ENCODE measurements around the gene HIP1.
A peak's percentile ranks its signal among the peaks of the same experiment; 100 is the strongest.
"Not testable (repeated sequence)": the region's sequence is repeated elsewhere in the genome, so short reads cannot be mapped to it uniquely, and the experiment has no call there.

Gene HIP1

DNA sequence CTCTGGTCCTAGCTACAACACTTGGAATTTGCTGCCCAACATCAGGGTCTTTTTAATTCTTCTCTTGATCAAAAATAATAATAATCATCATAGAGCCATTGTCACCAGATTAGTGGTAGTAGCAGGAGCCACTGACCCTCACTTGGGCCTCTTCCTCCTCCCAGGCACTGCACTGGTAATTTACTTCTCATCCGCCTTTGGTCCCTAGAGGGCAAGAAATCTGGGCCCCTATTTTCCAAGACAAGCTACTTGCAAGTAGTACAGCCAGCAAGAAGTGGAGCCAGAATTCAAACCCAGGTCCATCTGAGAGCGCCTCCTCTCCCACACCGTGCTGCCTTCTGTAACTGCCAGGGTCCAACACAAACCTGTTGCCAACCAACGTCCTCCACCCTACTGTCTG lies 125.4 kb downstream of the HIP1 start:
- no peaks in the 10 kb centered on the region for H3K9me3 Mint-ChIP-seq
- no peaks in the 10 kb centered on the region for H3K36me3 Mint-ChIP-seq (ENCODE audit: insufficient read depth)
- DNase-seq: no peak
- H3K4me1 Mint-ChIP-seq (ENCODE audit: low read depth in 2 of 2): peaks cover 18 to 19% of the 10 kb centered on the region in 2 donors
- no peak for ATAC-seq (replicated peaks)
- H3K27me3 Mint-ChIP-seq: no peaks in the 10 kb centered on the region
- no peak overlapping the region for H3K4me3 Mint-ChIP-seq
- peak overlapping the region; percentile 38 to 70 for H3K27ac Mint-ChIP-seq

DNA sequence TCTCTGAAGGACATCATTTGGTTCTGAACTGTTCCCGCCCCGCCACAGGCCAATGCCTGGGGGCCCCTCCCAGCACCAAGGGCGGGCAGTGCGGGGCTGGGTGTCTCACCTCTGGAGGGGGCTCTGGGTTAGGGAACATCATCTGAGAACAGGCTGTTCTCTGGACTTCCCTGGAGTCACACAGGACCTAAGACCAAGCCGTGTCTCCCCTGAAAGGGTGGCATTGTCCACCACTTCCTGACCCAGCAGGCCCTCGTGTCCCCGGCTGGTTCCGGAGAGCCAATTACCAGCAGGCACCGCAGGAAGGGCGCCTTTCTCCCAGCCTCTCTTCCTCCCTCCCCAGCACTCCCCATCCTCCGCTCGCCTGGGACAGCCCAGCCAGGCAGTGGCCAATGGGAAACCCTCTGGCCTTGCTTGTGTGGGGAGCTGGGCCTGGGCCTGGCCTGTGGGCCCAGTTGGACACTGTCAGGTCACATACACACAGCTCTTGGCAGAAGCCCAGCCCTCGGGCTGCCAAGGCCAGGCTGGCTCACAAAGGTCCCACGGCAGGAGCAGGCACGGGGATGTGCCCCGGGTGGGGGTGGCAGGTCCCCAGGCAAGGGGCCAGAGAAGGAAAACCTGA lies 127.1 kb downstream of the HIP1 start:
- DNase-seq (no peak), ATAC-seq (replicated peaks) (no peak)
- Mint-ChIP-seq H3K27ac (no peak overlapping the region), H3K36me3 (ENCODE audit: insufficient read depth) (no peaks in the 10 kb centered on the region), H3K4me3 (no peak overlapping the region), H3K27me3 (no peaks in the 10 kb centered on the region), H3K4me1 (ENCODE audit: low read depth in 2 of 2) (peaks cover 2 to 4% of the 10 kb centered on the region in 2 donors), H3K9me3 (no peaks in the 10 kb centered on the region)

DNA sequence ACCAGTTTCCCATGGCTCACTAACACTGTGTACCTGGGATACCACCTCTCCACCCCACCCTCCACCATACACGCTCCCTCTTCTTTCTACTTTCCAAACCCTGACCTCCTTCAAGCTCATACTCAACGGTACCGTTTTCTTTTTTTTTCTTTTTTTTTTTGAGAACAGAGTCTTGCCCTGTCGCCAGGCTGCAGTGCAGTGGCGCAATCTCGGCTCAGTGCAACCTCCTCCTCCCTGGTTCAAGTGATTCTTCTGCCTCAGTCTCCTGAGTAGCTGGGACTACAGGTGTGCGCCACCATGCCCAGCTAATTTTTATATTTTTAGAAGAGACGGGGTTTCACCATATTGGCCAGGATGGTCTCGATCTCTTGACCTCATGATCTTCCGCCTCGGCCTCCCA lies 129.3 kb downstream of the HIP1 start:
- H3K27me3 Mint-ChIP-seq; H3K4me3 Mint-ChIP-seq; H3K36me3 Mint-ChIP-seq (ENCODE audit: insufficient read depth); H3K27ac Mint-ChIP-seq; DNase-seq; H3K4me1 Mint-ChIP-seq (ENCODE audit: low read depth in 2 of 2); ATAC-seq (replicated peaks); H3K9me3 Mint-ChIP-seq: not testable (repeated sequence)

GRCh38 chr7:75608451-75609122 lies 130.2 kb downstream of the HIP1 start:
- no peak for DNase-seq
- no peaks in the 10 kb centered on the region for H3K36me3 Mint-ChIP-seq (ENCODE audit: insufficient read depth)
- no peaks in the 10 kb centered on the region for H3K9me3 Mint-ChIP-seq
- H3K27ac Mint-ChIP-seq: peak overlapping the region in 1 of 2 donors; percentile 35
- peaks cover 4 to 5% of the 10 kb centered on the region in 2 donors for H3K4me1 Mint-ChIP-seq (ENCODE audit: low read depth in 2 of 2)
- no peak overlapping the region for H3K4me3 Mint-ChIP-seq
- H3K27me3 Mint-ChIP-seq: no peaks in the 10 kb centered on the region
- ATAC-seq (replicated peaks): no peak

DNA sequence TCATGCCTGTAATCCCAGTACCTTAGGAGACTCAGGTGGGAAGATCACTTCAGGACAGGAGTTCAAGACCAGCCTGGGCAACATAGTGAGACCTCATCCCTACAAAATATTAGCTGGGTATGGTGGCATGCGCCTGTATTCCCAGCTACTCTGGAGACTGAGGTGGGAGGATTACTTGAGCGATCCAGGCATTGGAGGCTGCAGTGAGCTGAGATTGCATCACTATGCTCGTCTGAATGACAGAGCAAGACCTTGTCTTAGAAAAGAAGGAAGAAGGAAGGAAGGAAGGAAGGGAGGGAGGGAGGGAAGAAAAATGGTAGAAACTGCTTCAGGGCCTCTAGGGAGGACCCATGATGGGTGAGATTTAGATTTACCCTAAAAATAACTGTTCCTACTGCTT lies 134.3 kb downstream of the HIP1 start:
- Mint-ChIP-seq H3K27me3 (no peaks in the 10 kb centered on the region), H3K9me3 (no peaks in the 10 kb centered on the region), H3K4me3 (no peak overlapping the region), H3K4me1 (ENCODE audit: low read depth in 2 of 2) (peaks cover 2 to 5% of the 10 kb centered on the region in 2 donors), H3K36me3 (ENCODE audit: insufficient read depth) (no peaks in the 10 kb centered on the region), H3K27ac (no peak overlapping the region)
- ATAC-seq (replicated peaks) (no peak), DNase-seq (no peak)

DNA sequence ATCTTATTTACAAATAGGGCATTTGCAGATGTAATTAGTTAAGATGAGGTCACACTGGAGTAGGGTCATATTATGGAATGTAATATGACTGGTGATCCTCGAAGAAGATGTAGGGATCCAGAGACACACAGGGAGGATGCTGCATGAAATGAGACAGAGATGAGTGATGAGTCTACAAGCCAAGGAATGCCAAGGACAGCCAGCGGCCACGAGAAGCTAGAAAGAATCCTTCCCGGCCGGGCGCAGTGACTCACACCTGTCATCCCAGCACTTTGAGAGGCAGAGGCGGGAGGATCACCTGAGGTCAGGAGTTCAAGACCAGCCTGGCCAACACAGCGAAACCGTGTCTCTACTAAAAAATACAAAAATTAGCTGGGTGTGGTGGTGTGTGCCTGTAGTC lies 135.9 kb downstream of the HIP1 start:
- H3K4me1 Mint-ChIP-seq (ENCODE audit: low read depth in 2 of 2); H3K9me3 Mint-ChIP-seq; H3K27me3 Mint-ChIP-seq; ATAC-seq (replicated peaks); DNase-seq; H3K27ac Mint-ChIP-seq; H3K36me3 Mint-ChIP-seq (ENCODE audit: insufficient read depth); H3K4me3 Mint-ChIP-seq: not testable (repeated sequence)

DNA sequence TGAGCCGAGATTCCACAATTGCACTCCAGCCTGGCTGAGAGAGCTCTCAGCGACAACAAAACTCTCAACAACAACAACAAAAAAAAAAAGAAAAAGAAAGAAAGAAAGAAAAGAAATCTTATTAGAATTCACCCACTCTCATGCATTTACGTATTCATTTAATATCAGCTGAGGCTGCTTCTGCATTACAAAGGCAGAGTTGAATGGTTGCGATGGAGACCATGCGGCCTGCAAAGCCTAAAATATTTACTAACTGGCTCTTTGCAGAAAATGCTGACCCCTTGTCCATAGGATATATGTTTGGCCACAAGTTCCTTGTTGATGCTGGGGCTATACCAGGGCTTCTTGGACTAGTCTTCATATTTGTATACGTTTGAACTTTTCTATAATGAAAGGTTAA lies 137.2 kb downstream of the HIP1 start:
- H3K4me1 Mint-ChIP-seq (ENCODE audit: low read depth in 2 of 2): peaks cover 6 to 9% of the 10 kb centered on the region in 2 donors
- no peak overlapping the region for H3K27ac Mint-ChIP-seq
- no peak overlapping the region for H3K4me3 Mint-ChIP-seq
- DNase-seq (no peak), ATAC-seq (replicated peaks) (no peak)
- no peaks in the 10 kb centered on the region for H3K9me3 Mint-ChIP-seq
- H3K27me3 Mint-ChIP-seq: no peaks in the 10 kb centered on the region
- peaks cover 4% of the 10 kb centered on the region for H3K36me3 Mint-ChIP-seq (ENCODE audit: insufficient read depth)

DNA sequence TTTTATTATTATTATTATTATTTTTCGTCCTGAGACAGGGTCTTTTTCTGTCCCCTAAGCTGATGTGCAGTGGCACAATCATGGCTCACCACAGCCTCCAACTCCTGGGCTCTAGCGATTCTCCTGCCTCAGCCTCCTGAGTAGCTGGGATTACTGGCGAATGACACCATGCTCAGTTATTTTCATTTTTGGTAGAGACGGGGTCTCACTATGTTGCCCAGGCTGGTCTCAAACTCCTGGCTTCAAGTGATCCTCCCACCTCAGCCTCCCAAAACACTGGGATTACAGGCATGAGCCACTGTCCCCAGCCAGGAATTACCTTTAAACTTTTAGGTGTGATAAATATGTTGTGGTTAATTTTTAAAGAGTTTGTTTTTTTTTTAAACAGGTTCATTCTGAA lies 138.0 kb downstream of the HIP1 start:
- not testable (repeated sequence) for H3K4me1 Mint-ChIP-seq (ENCODE audit: low read depth in 2 of 2); H3K4me3 Mint-ChIP-seq; DNase-seq; H3K27ac Mint-ChIP-seq; H3K9me3 Mint-ChIP-seq; H3K36me3 Mint-ChIP-seq (ENCODE audit: insufficient read depth); H3K27me3 Mint-ChIP-seq; ATAC-seq (replicated peaks)

DNA sequence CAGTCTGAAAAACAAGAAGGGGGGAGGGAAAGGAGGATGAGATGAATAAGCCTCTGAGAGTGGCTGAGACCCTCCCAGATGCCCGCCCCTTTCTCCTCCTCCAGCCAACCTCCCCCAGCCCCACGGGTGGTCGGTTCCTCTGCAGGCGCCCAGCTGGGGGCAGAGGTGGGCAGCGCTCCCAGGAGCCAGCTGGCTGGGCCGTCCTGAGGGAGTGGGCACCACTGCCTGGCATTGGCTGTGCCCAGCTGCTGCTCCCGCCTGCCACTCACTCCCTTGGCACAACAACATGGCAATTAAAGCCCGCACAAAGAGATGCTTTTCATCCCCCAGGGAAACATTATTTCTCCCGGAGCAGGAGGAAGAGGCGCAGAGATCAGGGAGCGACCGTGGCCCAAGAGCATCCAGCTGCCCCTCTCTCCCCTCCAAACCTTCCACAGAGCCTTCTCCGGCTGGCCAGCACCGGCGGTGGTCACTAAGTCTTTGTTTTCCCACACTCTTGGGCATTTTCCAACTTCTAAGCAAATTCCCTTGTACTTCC lies 139.4 kb downstream of the HIP1 start:
- Mint-ChIP-seq H3K4me3 (no peak overlapping the region), H3K27ac (no peak overlapping the region), H3K4me1 (ENCODE audit: low read depth in 2 of 2) (peaks cover 4% of the 10 kb centered on the region in 2 donors), H3K27me3 (no peaks in the 10 kb centered on the region), H3K36me3 (ENCODE audit: insufficient read depth) (peaks cover 4% of the 10 kb centered on the region), H3K9me3 (no peaks in the 10 kb centered on the region)
- no peak for DNase-seq
- ATAC-seq (replicated peaks): no peak

DNA sequence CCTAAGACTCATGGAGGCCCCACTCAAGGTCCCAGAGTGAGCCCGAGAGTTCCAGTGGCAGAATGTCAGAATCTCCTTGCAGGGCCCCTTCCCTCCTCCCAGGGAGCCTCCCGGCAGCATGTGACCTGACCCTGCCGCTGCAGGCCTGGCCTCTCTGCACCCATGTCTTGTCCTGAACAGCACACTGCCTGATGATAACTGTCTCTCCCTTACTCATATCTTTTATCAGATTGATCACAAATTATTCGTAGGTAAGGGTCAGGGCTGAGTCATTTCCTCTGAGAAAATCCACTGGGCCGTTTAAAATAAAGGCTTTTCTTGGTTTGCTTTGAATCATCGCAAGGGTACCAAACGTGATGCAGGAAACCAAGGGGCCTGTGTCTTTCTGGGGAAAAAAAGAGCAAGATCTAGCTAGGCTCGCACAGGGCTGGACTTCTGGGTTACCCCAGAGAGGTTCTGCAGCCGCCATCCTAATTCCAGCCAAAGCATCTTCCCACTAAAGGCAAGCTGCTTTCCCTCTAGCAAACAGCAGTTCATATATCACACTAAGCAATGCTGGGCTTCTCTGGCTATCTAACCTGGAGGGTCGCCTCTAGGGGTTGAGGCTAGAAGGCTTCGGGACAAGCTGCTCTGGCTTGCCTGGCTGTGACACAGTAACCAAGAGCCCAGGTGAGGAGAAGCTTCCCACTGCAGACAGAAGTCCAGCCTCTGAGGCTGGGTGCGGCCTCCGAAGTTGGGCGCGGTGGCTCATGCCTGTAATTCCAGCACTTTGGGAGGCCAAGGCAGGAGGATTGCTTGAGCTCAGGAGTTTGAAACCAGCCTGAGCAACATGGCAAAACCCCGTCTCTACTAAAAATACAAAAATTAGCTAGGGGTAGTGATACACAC lies 141.8 kb downstream of the HIP1 start:
- ATAC-seq (replicated peaks): no peak
- no peak for DNase-seq
- H3K4me1 Mint-ChIP-seq (ENCODE audit: low read depth in 2 of 2): peaks cover 4% of the 10 kb centered on the region in 2 donors
- peaks cover 6% of the 10 kb centered on the region for H3K36me3 Mint-ChIP-seq (ENCODE audit: insufficient read depth)
- no peak overlapping the region for H3K4me3 Mint-ChIP-seq
- no peaks in the 10 kb centered on the region for H3K27me3 Mint-ChIP-seq
- peak overlapping the region in 1 of 2 donors; percentile 46 for H3K27ac Mint-ChIP-seq
- no peaks in the 10 kb centered on the region for H3K9me3 Mint-ChIP-seq

GRCh38 chr7:75595766-75596165 lies 143.0 kb downstream of the HIP1 start:
- Mint-ChIP-seq H3K4me1 (ENCODE audit: low read depth in 2 of 2) (peaks cover 4% of the 10 kb centered on the region in 2 donors), H3K36me3 (ENCODE audit: insufficient read depth) (peaks cover 6% of the 10 kb centered on the region), H3K4me3 (no peak overlapping the region), H3K27me3 (no peaks in the 10 kb centered on the region), H3K9me3 (no peaks in the 10 kb centered on the region), H3K27ac (no peak overlapping the region)
- DNase-seq (no peak), ATAC-seq (replicated peaks) (no peak)

GRCh38 chr7:75593500-75594184 lies 145.1 kb downstream of the HIP1 start:
- not testable (repeated sequence) for H3K36me3 Mint-ChIP-seq (ENCODE audit: insufficient read depth); H3K27me3 Mint-ChIP-seq; H3K9me3 Mint-ChIP-seq; DNase-seq; H3K4me1 Mint-ChIP-seq (ENCODE audit: low read depth in 2 of 2); ATAC-seq (replicated peaks); H3K4me3 Mint-ChIP-seq
- H3K27ac Mint-ChIP-seq: peak overlapping the region in 1 of 2 donors; percentile 4

All from effector memory CD8-positive, alpha-beta T cell (primary cell).